GM19043 (cell line): ENCODE measurements around the gene CD300LB.
"Not testable (repeated sequence)": the region's sequence is repeated elsewhere in the genome, so short reads cannot be mapped to it uniquely, and the experiment has no call there.

ENCODE experiments used
- ATAC-seq: cut with Tn5 transposase; IDR thresholded peaks from one replicate; pipeline ENCODE4 v1.9.1; 2021; ENCODE audit warnings: low read depth; ENCODE audit not compliant: unreplicated experiment

The CD300LB gene

GRCh38 chr17:74531231-74531761 is at the start of gene CD300LB:
CD300LB (minus strand) TSS chr17:74531475; CDS start chr17:74531350, 125 bp downstream.
- ATAC-seq: no peak

GRCh38 chr17:74579900-74580299 is 48.6 kb upstream of the CD300LB start:
- ATAC-seq: no peak

DNA sequence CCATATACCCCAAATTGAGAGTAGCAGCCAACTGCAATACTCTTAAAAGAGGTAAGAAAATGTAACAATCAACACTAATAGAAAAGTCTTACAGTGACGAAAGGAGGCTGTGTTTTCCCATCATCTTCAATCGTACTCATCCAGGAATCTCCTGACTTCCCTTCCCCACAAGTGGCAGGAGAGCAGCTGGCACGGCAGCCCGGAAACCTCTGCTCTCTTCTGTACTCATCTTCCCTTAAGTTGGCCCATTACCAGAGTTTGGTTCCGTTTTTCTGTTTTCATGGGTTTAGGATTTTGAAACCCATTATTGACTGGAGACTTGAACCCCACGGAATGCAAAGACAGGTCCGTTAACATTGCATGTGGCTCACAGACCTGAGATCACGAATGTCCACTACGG is 47.7 kb upstream of the CD300LB start:
- no peak for ATAC-seq

- no peak for ATAC-seq
Observed at GRCh38 chr17:74574489-74575142, 43.3 kb upstream of the CD300LB start.

DNA sequence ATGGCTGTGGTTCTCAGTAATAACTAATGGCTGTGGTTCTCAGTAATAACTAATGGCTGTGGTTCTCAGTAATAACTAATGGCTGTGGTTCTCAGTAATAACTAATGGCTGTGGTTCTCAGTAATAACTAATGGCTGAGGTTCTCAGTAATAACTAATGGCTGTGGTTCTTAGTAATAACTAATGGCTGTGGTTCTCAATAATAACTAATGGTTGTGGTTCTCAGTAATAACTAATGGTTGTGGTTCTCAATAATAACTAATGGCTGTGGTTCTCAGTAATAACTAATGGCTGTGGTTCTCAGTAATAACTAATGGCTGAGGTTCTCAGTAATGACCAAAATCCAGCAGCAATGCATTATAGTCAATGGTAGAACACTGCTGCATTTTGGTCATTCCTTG is 42.4 kb upstream of the CD300LB start:
- not testable (repeated sequence) for ATAC-seq

DNA sequence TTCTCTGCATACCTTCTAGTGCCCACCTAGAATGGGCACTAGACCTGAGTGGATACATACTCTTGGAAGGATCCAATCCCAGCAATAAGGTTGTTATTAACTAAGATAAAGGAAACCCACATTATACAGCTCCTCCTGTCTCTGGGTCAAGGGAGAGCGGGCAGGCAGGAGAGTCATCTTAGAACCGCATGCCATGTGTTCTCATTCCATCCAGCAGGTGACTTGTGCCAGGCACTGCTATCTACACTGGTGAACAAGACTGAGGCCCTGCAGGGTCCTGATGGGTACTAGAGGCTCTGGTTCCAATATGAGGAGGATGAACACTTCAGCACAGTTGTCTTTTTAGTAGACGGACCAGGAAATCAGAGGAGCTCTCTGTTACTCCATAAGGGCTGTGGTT is 41.9 kb upstream of the CD300LB start:
- no peak for ATAC-seq

DNA sequence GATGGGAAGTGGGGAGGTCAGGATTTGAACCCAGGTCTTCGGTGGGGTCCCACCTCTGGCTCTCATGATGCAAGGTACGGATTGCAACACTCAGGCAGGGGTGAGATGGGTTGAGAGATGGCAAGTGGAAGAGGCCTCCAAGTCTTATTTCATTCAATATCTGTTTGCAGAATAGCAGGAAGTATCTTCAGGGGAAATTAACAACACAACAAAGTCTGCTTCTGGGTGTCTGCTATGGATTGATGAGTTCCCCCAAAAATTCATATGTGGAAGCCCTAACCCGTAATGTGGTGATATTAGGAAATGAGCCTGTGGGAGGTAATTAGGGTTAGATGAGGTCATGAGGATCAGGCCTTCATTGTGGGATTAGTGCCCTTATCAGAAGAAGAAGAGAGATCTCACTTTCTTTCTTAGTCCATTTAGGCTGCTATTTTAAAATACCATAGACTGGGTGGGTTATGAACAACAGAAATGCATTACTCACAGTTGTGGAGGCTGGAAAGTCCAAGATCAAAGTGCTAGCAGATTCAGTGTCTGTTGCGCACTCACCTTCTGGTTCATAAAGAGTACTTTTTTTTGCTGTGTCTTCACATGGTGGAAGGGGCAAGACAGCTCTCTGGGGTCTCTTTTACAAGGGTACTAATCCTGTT is 40.5 kb upstream of the CD300LB start:
- no peak for ATAC-seq

- ATAC-seq: no peak
Observed at GRCh38 chr17:74569020-74570003, 38.0 kb upstream of the CD300LB start.

DNA sequence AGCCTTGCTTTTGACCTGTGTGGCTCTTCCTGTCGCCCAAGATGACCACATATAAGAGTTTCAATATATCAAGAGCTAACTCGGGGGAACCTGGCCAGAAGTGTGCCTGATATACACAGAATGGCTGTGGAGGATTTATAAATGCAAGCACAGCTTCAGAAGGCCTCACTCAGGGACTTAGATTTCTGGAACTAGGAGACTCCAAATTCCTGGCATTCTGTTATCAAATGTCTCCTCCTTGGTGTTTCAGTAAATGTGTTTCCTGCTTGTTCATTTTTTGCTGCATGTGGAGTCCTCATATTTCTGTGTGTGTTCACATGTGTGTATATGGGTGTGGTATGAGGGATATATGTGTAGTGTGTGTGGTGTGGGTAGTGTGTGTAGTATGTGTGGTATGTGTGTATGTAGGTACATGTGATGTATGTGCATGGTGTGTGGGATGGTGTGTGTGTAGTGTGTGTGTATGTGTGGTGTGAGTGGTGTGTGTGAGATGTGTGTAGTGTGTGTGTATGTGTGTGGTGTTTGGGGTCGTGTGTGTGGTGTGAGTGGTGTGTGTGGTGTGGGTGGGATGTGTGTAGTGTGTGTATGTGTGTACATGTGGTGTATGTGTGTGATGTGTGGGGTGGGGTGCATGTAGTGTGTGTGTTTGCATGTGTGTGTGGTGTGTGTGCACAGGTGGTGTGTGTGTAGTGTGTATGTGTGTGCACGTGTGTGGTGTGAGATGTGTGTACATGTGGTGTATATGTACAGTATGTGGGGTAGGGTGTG is 37.0 kb upstream of the CD300LB start:
- no peak for ATAC-seq

DNA sequence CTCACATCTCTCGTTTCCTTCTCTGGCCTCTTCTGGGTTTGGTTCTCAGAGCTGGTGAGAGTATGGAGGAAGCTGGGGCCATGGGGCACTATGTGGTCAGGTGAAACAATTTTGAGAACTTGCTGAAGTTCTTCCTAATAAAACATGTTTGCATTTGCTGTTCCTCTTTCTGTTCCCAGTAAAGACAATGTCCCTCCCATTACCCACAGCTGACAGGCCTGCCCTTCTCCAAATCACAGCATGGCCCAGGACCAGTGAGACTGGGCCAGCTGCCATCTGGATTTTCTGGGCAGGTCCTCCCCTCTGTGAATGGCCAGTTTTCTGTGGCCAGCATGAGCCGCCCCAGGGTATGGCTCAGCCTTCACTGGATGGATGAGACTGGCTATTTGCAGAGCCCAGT is 36.1 kb upstream of the CD300LB start, which contains the start of gene CD300H:
TSS of gene CD300H (minus strand) at position 113 of the 400 bp plus-strand sequence.
- no peak for ATAC-seq

GRCh38 chr17:74566132-74566753 is 35.0 kb upstream of the CD300LB start:
- no peak for ATAC-seq

GRCh38 chr17:74565126-74565525 is 33.9 kb upstream of the CD300LB start:
- ATAC-seq: no peak

DNA sequence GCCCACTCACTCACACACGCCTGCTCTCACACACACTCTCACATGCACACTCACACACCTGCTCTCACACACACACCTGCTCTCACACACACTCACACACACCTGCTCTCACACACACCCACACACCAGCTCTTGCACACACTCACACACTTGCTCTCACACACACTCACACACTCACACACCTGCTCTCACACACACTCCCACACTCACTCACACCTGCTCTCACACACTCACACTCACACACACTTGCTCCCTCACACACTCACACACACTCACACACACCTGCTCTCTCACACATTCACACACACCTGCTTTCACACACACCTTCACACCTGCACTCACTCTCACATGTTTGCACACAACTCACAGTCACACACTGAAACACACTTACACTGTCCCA is 32.1 kb upstream of the CD300LB start:
- ATAC-seq: no peak

GRCh38 chr17:74561586-74561985 is 30.3 kb upstream of the CD300LB start:
- no peak for ATAC-seq

GRCh38 chr17:74558882-74559519 is 27.7 kb upstream of the CD300LB start:
- ATAC-seq: no peak

GRCh38 chr17:74558402-74558801 is 27.1 kb upstream of the CD300LB start:
- not testable (repeated sequence) for ATAC-seq

- ATAC-seq: no peak
Observed at GRCh38 chr17:74555427-74555940, 24.2 kb upstream of the CD300LB start.

DNA sequence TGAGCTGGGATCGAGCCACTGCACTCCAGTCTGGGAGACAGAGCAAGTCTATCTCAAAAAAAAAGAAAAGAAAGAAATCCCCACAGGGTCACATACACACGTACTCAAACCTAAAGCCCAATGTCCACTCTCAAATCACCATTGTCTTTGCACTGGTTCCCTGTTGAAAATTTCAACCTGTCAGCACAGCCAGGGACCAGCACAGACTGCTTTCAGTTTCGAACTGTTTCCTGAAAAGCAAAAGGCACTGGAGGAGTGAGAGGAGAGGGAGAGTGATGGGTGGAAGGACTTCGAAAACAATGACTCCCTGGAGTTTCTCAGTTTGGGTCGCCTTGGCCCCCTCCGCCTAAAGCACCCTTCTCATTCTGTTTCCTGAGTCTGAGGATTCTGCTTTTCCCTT is 23.6 kb upstream of the CD300LB start:
- no peak for ATAC-seq

DNA sequence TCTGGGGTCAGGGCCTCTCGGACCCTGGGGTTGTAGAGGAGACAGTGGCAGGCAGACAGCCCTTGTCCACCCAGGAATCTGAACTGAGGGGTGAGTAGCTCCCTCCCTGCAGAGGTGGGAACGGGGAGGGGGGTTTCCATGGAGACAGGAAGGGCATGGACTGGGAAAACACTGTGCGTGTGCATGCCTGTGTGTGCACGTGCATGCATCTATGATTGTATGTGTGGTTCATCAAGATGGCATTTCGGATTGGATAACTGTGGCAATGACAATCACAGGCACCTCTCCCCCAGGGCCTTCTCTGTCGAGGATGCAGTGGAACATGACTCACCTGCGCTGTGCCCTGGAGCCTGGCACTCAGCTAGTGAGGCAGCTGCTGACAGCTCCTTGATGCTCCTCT is 20.8 kb upstream of the CD300LB start:
- no peak for ATAC-seq
